ENCODE measurements around the gene NAA38.

GRCh38 chr17:7817643-7817964, 39.8 kb downstream of the NAA38 start:
- TF ChIP-seq, protein P1, sequence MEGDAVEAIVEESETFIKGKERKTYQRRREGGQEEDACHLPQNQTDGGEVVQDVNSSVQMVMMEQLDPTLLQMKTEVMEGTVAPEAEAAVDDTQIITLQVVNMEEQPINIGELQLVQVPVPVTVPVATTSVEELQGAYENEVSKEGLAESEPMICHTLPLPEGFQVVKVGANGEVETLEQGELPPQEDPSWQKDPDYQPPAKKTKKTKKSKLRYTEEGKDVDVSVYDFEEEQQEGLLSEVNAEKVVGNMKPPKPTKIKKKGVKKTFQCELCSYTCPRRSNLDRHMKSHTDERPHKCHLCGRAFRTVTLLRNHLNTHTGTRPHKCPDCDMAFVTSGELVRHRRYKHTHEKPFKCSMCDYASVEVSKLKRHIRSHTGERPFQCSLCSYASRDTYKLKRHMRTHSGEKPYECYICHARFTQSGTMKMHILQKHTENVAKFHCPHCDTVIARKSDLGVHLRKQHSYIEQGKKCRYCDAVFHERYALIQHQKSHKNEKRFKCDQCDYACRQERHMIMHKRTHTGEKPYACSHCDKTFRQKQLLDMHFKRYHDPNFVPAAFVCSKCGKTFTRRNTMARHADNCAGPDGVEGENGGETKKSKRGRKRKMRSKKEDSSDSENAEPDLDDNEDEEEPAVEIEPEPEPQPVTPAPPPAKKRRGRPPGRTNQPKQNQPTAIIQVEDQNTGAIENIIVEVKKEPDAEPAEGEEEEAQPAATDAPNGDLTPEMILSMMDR (IDR thresholded peaks at IDR 0.05): no peak
- no peak for TF ChIP-seq POLR2A (IDR thresholded peaks at IDR 0.05)

All from thyroid gland (tissue), 4 donors.